ENCODE results near the gene MYL11.
"Not testable (repeated sequence)": the region's sequence is repeated elsewhere in the genome, so short reads cannot be mapped to it uniquely, and the experiment has no call there.

MYL11 gene, protein sequence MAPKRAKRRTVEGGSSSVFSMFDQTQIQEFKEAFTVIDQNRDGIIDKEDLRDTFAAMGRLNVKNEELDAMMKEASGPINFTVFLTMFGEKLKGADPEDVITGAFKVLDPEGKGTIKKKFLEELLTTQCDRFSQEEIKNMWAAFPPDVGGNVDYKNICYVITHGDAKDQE

GRCh38 chr16:30374538-30374937, at the start of gene MYL11:
MYL11 (plus strand) TSS chr16:30374802; CDS start chr16:30374858, 56 bp downstream.
- H3K9me2 ChIP-seq (replicated peaks; ENCODE audit: insufficient read depth, low read length) = no peaks in the 10 kb centered on the region
- no peaks in the 10 kb centered on the region for H3K9me3 ChIP-seq (ENCODE audit: insufficient read depth, low read length)
- no peaks in the 10 kb centered on the region for H4K20me1 ChIP-seq (ENCODE audit: low read depth, low read length)
- no peak within 1 kb of the TSS for H2AFZ ChIP-seq (ENCODE audit: low read depth, low read length, severe bottlenecking)
- H3K9ac ChIP-seq (ENCODE audit: low read length) = no peak within 1 kb of the TSS
- no peak within 1 kb of the TSS for H3K4me3 ChIP-seq (ENCODE audit: insufficient read depth, low read length, poor library complexity, severe bottlenecking)
- peaks cover 4% of the 10 kb centered on the region for H3K79me2 ChIP-seq (ENCODE audit: insufficient read depth, low read length)
- H3K27me3 ChIP-seq (ENCODE audit: low read length) = no peaks in the 10 kb centered on the region
- no peak within 1 kb of the TSS for H3K27ac ChIP-seq (ENCODE audit: low read depth, low read length)
- no peak within 1 kb of the TSS for H3K4me2 ChIP-seq (ENCODE audit: low read depth, low read length, poor library complexity, severe bottlenecking)
- TF ChIP-seq CTCF (IDR thresholded peaks at IDR 0.05; ENCODE audit: insufficient read depth, low read length, poor library complexity, severe bottlenecking) = no peak
- TF ChIP-seq EZH2phosphoT487 (conservative IDR thresholded peaks at IDR 0.05; ENCODE audit: low read length) = no peak
- H3F3A ChIP-seq (ENCODE audit: insufficient read depth) = peaks cover 24% of the 10 kb centered on the region
- H3K36me3 ChIP-seq (ENCODE audit: low read length) = no peaks in the 10 kb centered on the region

DNA sequence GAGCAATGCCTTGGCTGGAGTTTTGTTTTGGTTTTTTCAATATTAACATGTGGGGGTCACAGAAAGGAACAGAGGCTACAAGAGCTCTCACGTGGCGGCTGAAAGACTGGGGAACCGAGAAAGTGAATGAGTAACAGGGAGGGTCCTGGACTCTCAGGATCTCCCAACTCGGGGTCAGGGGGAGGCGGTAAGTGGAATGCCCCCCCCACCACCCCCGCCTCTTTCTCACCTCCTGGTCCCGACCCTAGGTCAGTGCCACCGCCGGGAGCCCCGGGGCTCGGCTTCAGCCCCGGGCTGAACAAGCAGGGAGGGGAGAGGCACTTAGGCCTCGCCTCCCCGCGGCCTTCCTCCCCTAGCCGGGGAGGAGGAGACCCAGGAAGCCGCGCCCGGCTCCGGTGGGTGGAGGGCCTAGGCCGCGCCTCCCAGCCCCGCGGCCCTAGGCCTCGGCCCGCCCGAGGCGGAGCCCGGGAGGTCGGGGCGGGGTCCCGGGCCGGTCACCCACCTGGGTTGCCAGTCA, 40.1 kb upstream of the MYL11 start:
- H3K36me3 ChIP-seq (ENCODE audit: low read length); H3K9me3 ChIP-seq (ENCODE audit: insufficient read depth, low read length); H3K9me2 ChIP-seq (replicated peaks; ENCODE audit: insufficient read depth, low read length); H2AFZ ChIP-seq (ENCODE audit: low read depth, low read length, severe bottlenecking); H4K20me1 ChIP-seq (ENCODE audit: low read depth, low read length); H3K27me3 ChIP-seq (ENCODE audit: low read length): not testable (repeated sequence)
- Histone ChIP-seq H3K9ac (ENCODE audit: low read length) (peak overlapping the region; percentile 74), H3K4me3 (ENCODE audit: insufficient read depth, low read length, poor library complexity, severe bottlenecking) (peak overlapping the region; percentile 69), H3K27ac (ENCODE audit: low read depth, low read length) (peak overlapping the region; percentile 89), H3K4me2 (ENCODE audit: low read depth, low read length, poor library complexity, severe bottlenecking) (peak overlapping the region; percentile 56), H3F3A (ENCODE audit: insufficient read depth) (peaks cover 18% of the 10 kb centered on the region), H3K79me2 (ENCODE audit: insufficient read depth, low read length) (peaks cover 33% of the 10 kb centered on the region)

GRCh38 chr16:30335028-30335597, 39.5 kb upstream of the MYL11 start:
- H3K9me2 ChIP-seq (replicated peaks; ENCODE audit: insufficient read depth, low read length); H4K20me1 ChIP-seq (ENCODE audit: low read depth, low read length); H3K27me3 ChIP-seq (ENCODE audit: low read length); H2AFZ ChIP-seq (ENCODE audit: low read depth, low read length, severe bottlenecking); H3K36me3 ChIP-seq (ENCODE audit: low read length); H3K9me3 ChIP-seq (ENCODE audit: insufficient read depth, low read length): not testable (repeated sequence)
- H3K4me2 ChIP-seq (ENCODE audit: low read depth, low read length, poor library complexity, severe bottlenecking) = peak overlapping the region; percentile 71
- peak overlapping the region; percentile 74 for H3K9ac ChIP-seq (ENCODE audit: low read length)
- H3K4me3 ChIP-seq (ENCODE audit: insufficient read depth, low read length, poor library complexity, severe bottlenecking) = peak overlapping the region; percentile 69
- peaks cover 28% of the 10 kb centered on the region for H3K79me2 ChIP-seq (ENCODE audit: insufficient read depth, low read length)
- H3F3A ChIP-seq (ENCODE audit: insufficient read depth) = peaks cover 18% of the 10 kb centered on the region
- peak overlapping the region; percentile 89 for H3K27ac ChIP-seq (ENCODE audit: low read depth, low read length)

- H3K27ac ChIP-seq (ENCODE audit: low read depth, low read length) = peak overlapping the region; percentile 89
These were observed 38.8 kb upstream of the MYL11 start for GRCh38 chr16:30335598-30336474.

DNA sequence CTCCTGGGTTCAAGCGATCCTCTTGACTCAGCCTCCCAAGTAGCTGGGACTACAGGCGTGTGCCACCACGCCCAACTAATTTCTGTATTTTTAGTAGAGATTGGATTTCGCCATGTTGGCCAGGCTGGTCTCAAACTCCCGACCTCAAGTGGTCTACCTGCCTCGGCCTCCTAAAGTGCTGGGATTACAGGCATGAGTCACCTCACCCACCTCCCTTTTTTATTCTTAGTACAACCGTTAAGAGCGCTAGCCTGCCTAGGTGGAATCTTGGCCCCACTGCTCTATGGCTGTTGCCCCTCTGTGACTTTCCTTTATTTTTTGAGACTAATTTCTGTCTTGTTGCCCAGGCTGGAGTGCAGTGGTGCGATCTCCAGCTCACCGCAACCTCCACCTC, 36.6 kb upstream of the MYL11 start:
- peaks cover 10% of the 10 kb centered on the region; the same call in 1 of the 2 replicates for H3F3A ChIP-seq (ENCODE audit: insufficient read depth)
- not testable (repeated sequence) for H3K9me2 ChIP-seq (replicated peaks; ENCODE audit: insufficient read depth, low read length); H3K4me2 ChIP-seq (ENCODE audit: low read depth, low read length, poor library complexity, severe bottlenecking); H4K20me1 ChIP-seq (ENCODE audit: low read depth, low read length); H3K4me3 ChIP-seq (ENCODE audit: insufficient read depth, low read length, poor library complexity, severe bottlenecking); H3K27me3 ChIP-seq (ENCODE audit: low read length); H3K9me3 ChIP-seq (ENCODE audit: insufficient read depth, low read length); H3K9ac ChIP-seq (ENCODE audit: low read length); H3K27ac ChIP-seq (ENCODE audit: low read depth, low read length); H2AFZ ChIP-seq (ENCODE audit: low read depth, low read length, severe bottlenecking); H3K36me3 ChIP-seq (ENCODE audit: low read length)
- H3K79me2 ChIP-seq (ENCODE audit: insufficient read depth, low read length) = peaks cover 31% of the 10 kb centered on the region

More at GRCh38 chr16:30335598-30336474, 38.8 kb upstream of the MYL11 start:
- Histone ChIP-seq H3K79me2 (ENCODE audit: insufficient read depth, low read length) (peaks cover 29% of the 10 kb centered on the region), H3K27me3 (ENCODE audit: low read length) (no peaks in the 10 kb centered on the region), H3K9ac (ENCODE audit: low read length) (peak overlapping the region; percentile 74), H3K4me3 (ENCODE audit: insufficient read depth, low read length, poor library complexity, severe bottlenecking) (peak overlapping the region; percentile 54), H3K4me2 (ENCODE audit: low read depth, low read length, poor library complexity, severe bottlenecking) (peak overlapping the region; percentile 71), H3K36me3 (ENCODE audit: low read length) (no peaks in the 10 kb centered on the region), H2AFZ (ENCODE audit: low read depth, low read length, severe bottlenecking) (no peak overlapping the region), H4K20me1 (ENCODE audit: low read depth, low read length) (no peaks in the 10 kb centered on the region), H3K9me2 (replicated peaks; ENCODE audit: insufficient read depth, low read length) (no peaks in the 10 kb centered on the region), H3K9me3 (ENCODE audit: insufficient read depth, low read length) (no peaks in the 10 kb centered on the region), H3F3A (ENCODE audit: insufficient read depth) (peaks cover 12% of the 10 kb centered on the region)
- no peak for TF ChIP-seq EZH2phosphoT487 (conservative IDR thresholded peaks at IDR 0.05; ENCODE audit: low read length)
- no peak for TF ChIP-seq CTCF (IDR thresholded peaks at IDR 0.05; ENCODE audit: insufficient read depth, low read length, poor library complexity, severe bottlenecking)

DNA sequence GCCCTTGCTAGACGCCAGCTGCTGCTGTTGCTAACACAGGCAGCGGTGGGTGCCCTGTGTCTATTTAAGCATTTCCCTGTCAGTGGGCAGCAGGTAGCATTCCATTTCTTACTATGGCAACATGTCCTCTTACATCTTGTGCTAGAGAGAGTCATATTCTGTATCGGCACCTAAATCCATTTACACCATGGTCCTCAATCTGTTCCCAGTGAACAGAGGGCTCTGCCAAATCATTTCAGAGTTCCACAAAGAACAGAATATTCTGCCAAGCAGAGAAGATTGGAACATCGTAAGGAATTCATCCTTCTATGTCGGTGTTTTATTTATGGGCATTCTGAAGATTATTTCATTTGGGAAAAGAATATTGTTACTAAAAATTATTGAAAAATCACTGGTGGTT, 35.9 kb upstream of the MYL11 start:
- H4K20me1 ChIP-seq (ENCODE audit: low read depth, low read length); H3K27me3 ChIP-seq (ENCODE audit: low read length); H3K9ac ChIP-seq (ENCODE audit: low read length); H2AFZ ChIP-seq (ENCODE audit: low read depth, low read length, severe bottlenecking); H3K9me3 ChIP-seq (ENCODE audit: insufficient read depth, low read length); H3K9me2 ChIP-seq (replicated peaks; ENCODE audit: insufficient read depth, low read length); H3K27ac ChIP-seq (ENCODE audit: low read depth, low read length); H3K4me3 ChIP-seq (ENCODE audit: insufficient read depth, low read length, poor library complexity, severe bottlenecking); H3K4me2 ChIP-seq (ENCODE audit: low read depth, low read length, poor library complexity, severe bottlenecking); H3K36me3 ChIP-seq (ENCODE audit: low read length): not testable (repeated sequence)
- Histone ChIP-seq H3K79me2 (ENCODE audit: insufficient read depth, low read length) (peaks cover 34% of the 10 kb centered on the region), H3F3A (ENCODE audit: insufficient read depth) (peaks cover 14% of the 10 kb centered on the region)
